ENCODE measurements around the gene APPL2. TPM values are rescaled to one million over a fixed set of nuclear protein-coding genes. Genes with fewer than 3 reads are reported as not detected.

Gene APPL2
- total and polyA plus RNA-seq, 2 of the 13 experiments (the other 11 are each of a cell fraction or from before 2014, with no cell fraction given) = 9.9 to 11.1 TPM

DNA sequence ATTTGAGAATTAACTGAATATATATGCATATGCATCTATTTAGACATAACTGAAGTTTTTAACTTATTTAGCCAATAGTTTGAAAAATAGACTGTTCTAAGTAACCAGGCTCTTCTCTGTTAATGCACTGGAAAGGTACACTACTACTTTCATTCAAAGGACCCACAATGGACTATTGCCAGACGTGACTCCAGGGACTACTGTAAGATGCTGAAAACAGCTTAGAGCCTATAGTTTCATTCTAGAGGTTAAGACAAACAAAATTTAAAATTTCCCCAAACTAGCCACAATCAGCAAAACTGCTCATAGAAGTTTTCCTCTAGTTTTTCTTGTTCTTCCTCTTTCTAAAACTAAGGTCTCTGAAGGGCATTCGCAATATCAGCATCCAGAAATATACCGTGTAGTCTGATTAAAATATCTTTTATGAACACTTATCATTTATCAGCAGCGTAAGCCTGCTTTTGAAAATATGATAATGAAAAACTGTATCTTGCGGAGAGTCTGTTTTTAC, 10.4 kb downstream of the APPL2 start:
- POLR2A ChIA-PET = interaction anchor here (1.1 kb wide), 1 partner anchor 10 kb away, joined by 4 read pairs; the partner anchor contains the start of gene APPL2
- intact Hi-C loops (cut with micrococcal nuclease; ENCODE audit: unreplicated experiment) = no loop called here
- ATAC-seq = no peak

DNA sequence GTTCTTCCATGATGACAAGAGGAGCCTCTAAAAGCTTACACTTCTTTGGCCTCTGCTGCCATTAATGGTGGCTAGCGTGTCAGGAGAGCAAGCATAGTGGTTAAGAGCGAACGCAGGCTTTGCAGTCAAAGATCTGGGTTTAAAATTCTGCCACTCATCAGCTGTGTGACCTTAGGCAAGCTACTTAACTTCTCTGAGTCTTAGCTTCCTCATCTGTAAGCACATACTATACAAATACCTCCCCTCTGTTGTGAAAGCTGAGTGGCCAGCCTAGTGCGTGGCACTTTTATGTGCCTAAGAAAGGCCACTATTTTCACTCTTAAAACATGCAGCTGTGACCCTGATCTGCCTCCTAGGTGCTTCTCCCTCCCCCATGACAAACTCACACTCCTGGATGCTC, 11.6 kb downstream of the APPL2 start:
- ChIA-PET CTCF (ENCODE audit: low intra/inter-chr PET ratio, low total read pairs) (no interaction called here), POLR2A (interaction anchor here (0.6 kb wide), 1 partner anchor 12 kb away, joined by 3 read pairs; the partner anchor contains the start of gene APPL2)
- no peak overlapping the region for H3K4me3 ChIP-seq (replicated peaks in 1 of 3; ENCODE audit: insufficient read depth in 1 of 3, low read depth in 2 of 3, low read length in 3 of 3)
- no peak for DNase-seq (ENCODE audit: low spot score)
- no peaks in the 10 kb centered on the region for H3K79me2 ChIP-seq (ENCODE audit: insufficient read depth, low read length)
- no TSS peak for BruUV-seq (replicated peaks)
- no peaks in the 10 kb centered on the region for H4K20me1 ChIP-seq (ENCODE audit: insufficient read depth, low read length)
- in situ Hi-C loops (cut with HindIII; ENCODE audit: extremely low pct_ligation_motif_present, low pct_unique_long_range_greater_than_20kb) (no loop called here), intact Hi-C loops (cut with micrococcal nuclease; ENCODE audit: unreplicated experiment) (no loop called here)
- ATAC-seq = no peak
- no peaks in the 10 kb centered on the region for H3K9me3 ChIP-seq (ENCODE audit: low read length)
- no peak for FAIRE-seq
- H3K9ac ChIP-seq (ENCODE audit: insufficient read depth, low read depth, low read length) = no peak overlapping the region
- H3K27me3 ChIP-seq (ENCODE audit: control insufficient read depth in 1 of 2, insufficient read depth in 2 of 2, low read length in 2 of 2) = no peaks in the 10 kb centered on the region
- H3K36me3 ChIP-seq (replicated peaks in 1 of 2; ENCODE audit: control insufficient read depth in 1 of 2, insufficient read depth in 2 of 2, low read length in 2 of 2) = peaks cover 13 to 44% of the 10 kb centered on the region in 2 experiments; a peak in 4 of 5 replicates
- H3K27ac ChIP-seq (ENCODE audit: extremely low read length, insufficient read depth, low read length) = no peak overlapping the region
- H3K4me1 ChIP-seq (ENCODE audit: insufficient read depth, low read length) = no peaks in the 10 kb centered on the region
- H2AFZ ChIP-seq (ENCODE audit: low read length) = no peak overlapping the region
- no peak overlapping the region for H3K4me2 ChIP-seq (ENCODE audit: low read depth, low read length)
- TF ChIP-seq ZNF768 (CRISPR knock-in tag; IDR thresholded peaks at IDR 0.05) (peak; percentile 82; the same call in 1 of the 2 replicates), ATAD3A (CRISPR knock-in tag; IDR thresholded peaks at IDR 0.05) (no peak)
- WGBS (ENCODE audit: low lambda C conversion rate) = 90% methylated on average over 4 of the region's 4 CpGs

More for the DNA sequence above, 10.4 kb downstream of the APPL2 start:
- 88% methylated on average over 5 of the region's 5 CpGs for WGBS (ENCODE audit: low lambda C conversion rate)
- in situ Hi-C loops (cut with HindIII; ENCODE audit: extremely low pct_ligation_motif_present, low pct_unique_long_range_greater_than_20kb) = no loop called here
- no peak for TF ChIP-seq ZNF547 (CRISPR knock-in tag; IDR thresholded peaks at IDR 0.05)
- TF ChIP-seq, protein P1, sequence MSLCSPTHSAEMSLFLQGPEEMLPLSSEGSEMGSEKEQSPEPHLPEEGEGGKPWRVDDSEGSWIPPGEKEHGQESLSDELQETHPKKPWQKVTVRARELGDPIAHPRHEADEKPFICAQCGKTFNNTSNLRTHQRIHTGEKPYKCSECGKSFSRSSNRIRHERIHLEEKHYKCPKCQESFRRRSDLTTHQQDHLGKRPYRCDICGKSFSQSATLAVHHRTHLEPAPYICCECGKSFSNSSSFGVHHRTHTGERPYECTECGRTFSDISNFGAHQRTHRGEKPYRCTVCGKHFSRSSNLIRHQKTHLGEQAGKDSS (CRISPR knock-in tag; IDR thresholded peaks at IDR 0.05; ENCODE audit: borderline replicate concordance, low read depth) = no peak
- H3K27me3 ChIP-seq (ENCODE audit: control insufficient read depth in 1 of 2, insufficient read depth in 2 of 2, low read length in 2 of 2) = no peaks in the 10 kb centered on the region
- no peak overlapping the region for H3K27ac ChIP-seq (ENCODE audit: extremely low read length, insufficient read depth, low read length)
- no TSS peak for BruUV-seq (replicated peaks)
- CTCF ChIA-PET (ENCODE audit: low intra/inter-chr PET ratio, low total read pairs) = no interaction called here
- H3K4me1 ChIP-seq (ENCODE audit: insufficient read depth, low read length) = no peaks in the 10 kb centered on the region
- H4K20me1 ChIP-seq (ENCODE audit: insufficient read depth, low read length) = no peaks in the 10 kb centered on the region
- no peak overlapping the region for H3K9ac ChIP-seq (ENCODE audit: insufficient read depth, low read depth, low read length)
- FAIRE-seq = no peak
- no peak overlapping the region for H2AFZ ChIP-seq (ENCODE audit: low read length)
- no peak for DNase-seq (ENCODE audit: low spot score)
- H3K9me3 ChIP-seq (ENCODE audit: low read length) = no peaks in the 10 kb centered on the region
- peaks cover 10 to 44% of the 10 kb centered on the region in 2 experiments; a peak in 4 of 5 replicates for H3K36me3 ChIP-seq (replicated peaks in 1 of 2; ENCODE audit: control insufficient read depth in 1 of 2, insufficient read depth in 2 of 2, low read length in 2 of 2)
- H3K79me2 ChIP-seq (ENCODE audit: insufficient read depth, low read length) = no peaks in the 10 kb centered on the region
- H3K4me2 ChIP-seq (ENCODE audit: low read depth, low read length) = no peak overlapping the region
- no peak overlapping the region for H3K4me3 ChIP-seq (replicated peaks in 1 of 3; ENCODE audit: insufficient read depth in 1 of 3, low read depth in 2 of 3, low read length in 3 of 3)
